Left ventricle myocardium superior (tissue), 1 donor: Measurements from ENCODE around the gene DNAJC25. TPM values are rescaled to one million over a fixed set of nuclear protein-coding genes. Genes with fewer than 3 reads are reported as not detected.
A peak's percentile ranks its signal among the peaks of the same experiment; 100 is the strongest.
"Not testable (repeated sequence)": the region's sequence is repeated elsewhere in the genome, so short reads cannot be mapped to it uniquely, and the experiment has no call there.

Source experiments
- ATAC-seq: fragments of 200-7000 bp; cut with Tn5 transposase; one replicate; pipeline ENCODE4 v1.9.1; 2020; ENCODE audit warnings: mild to moderate bottlenecking, moderate library complexity
- DNase-seq: peaks from one replicate; pipeline ENCODE4 v3.0.0-alpha.2; 2020
- intact Hi-C: fragments of 100-400 bp; cut with micrococcal nuclease; formaldehyde crosslinking; loops from one replicate; pipeline ENCODE4 v1.11.0; 2022
- total RNA-seq: library from RNA; stranded (reverse); fragmentation: NEBNext Ultra II Directional; extraction: Animal tissue kit (Norgen Biotek cat#: 25700); gene quantifications from one replicate; pipeline ENCODE4 v1.2.1, GENCODE V29; 2021
- donor health status: DM: no; HTN: yes; CAD: no; lungs with severe emphysema.

Gene DNAJC25
- total RNA-seq, 1 donor from 2014 or later = 5.3 TPM

GRCh38 chr9:111661150-111661801, 30.1 kb downstream of the DNAJC25 start, which contains the start of gene GNG10:
TSS of gene GNG10 (plus strand) at chr9:111661605. CDS start at chr9:111661635, 30 bp downstream.
- ATAC-seq = peak; percentile 98
- peak; percentile 84 for DNase-seq
- intact Hi-C loops = no loop called here

DNA sequence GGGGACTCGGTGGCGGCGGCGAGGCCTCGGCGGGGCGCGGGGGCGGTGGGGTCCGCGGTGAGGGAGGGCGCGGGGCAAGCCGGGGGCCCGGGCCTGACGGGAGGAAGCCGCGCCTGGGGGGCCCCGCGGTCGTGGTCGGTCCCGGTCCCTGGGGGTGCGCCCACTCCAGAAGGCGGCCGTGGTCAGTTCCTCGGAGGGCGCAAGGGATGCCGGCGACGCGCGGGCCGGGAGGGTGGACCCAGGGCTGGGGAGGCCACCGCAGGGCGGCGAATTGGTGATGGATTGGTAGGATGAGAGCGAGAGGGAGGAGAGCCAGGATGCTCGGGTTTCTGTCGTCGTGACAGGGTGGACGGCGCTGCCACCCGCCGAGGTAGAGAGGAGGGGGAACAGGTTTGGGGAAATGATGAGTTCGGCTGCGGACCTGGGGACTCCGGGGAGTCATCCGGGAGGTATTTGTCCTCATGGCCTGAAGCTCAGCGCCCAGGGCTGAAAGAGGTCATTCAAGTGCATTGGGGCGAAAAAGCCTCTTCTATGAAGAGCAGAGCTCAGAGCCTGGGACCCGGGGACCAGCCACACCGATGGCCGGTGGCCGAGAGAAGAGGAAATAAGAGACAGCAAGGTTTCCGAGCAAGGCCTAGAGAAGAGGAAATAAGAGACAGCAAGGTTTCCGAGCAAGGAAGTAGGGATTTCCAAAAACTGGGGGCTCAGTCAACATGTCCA, 30.8 kb downstream of the DNAJC25 start:
- DNase-seq = peak; percentile 67
- peak; percentile 77 for ATAC-seq
- intact Hi-C loops = no loop called here

- DNase-seq = no peak
- intact Hi-C loops = no loop called here
- no peak for ATAC-seq
Measured at GRCh38 chr9:111662576-111663300, 31.6 kb downstream of the DNAJC25 start.

- ATAC-seq (no peak), DNase-seq (no peak)
- intact Hi-C loops = no loop called here
Measured at GRCh38 chr9:111663301-111663823, 32.2 kb downstream of the DNAJC25 start.

GRCh38 chr9:111668026-111668573, 37.0 kb downstream of the DNAJC25 start:
- intact Hi-C loops = no loop called here
- ATAC-seq (no peak), DNase-seq (no peak)

DNA sequence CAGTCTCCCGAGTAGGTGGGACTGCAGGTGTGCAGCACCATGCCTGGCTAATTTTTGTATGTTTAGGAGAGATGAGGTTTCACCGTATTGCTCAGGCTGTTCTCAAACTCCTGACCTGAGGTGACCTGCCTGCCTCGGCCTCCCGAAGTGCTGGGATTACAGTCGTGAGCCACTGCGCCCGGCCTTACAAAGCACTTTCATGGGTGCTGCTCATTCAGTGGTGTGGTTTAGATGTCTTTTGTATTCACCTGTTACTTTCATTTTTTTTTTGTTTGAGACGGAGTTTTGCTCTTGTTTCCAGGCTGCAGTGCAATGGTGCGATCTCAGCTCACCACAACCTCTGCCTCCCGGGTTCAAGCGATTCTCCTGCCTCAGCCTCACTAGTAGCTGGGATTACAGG, 37.5 kb downstream of the DNAJC25 start:
- intact Hi-C loops, DNase-seq: not testable (repeated sequence)

DNA sequence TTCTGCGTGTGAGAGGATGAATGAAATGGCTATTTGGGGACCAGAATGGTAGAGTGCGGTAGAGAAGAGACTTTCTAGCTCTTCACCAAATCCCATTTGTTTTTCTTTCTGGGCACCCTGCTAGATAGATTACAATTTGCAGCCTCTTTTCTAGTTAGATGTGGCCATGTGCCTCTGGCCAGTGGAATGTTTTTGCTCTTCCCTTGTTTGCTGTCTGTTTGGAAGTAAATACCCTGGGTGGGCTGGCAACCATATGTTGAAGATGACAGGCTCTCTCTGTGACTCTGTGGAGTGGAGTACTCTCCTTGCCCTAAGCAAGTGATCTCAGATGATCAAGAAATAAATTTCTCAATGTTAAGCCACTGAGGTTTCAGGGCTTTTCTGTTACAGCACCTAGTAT, 43.2 kb downstream of the DNAJC25 start:
- intact Hi-C loops = no loop called here
- ATAC-seq (no peak), DNase-seq (no peak)

More for the DNA sequence above, 37.5 kb downstream of the DNAJC25 start:
- ATAC-seq = not testable (repeated sequence)

- ATAC-seq (no peak), DNase-seq (no peak)
- intact Hi-C loops = no loop called here
Measured at GRCh38 chr9:111676116-111676515, 45.0 kb downstream of the DNAJC25 start.

- no peak for DNase-seq
- no peak for ATAC-seq
- intact Hi-C loops = no loop called here
Measured at GRCh38 chr9:111678293-111678692, 47.2 kb downstream of the DNAJC25 start.

DNA sequence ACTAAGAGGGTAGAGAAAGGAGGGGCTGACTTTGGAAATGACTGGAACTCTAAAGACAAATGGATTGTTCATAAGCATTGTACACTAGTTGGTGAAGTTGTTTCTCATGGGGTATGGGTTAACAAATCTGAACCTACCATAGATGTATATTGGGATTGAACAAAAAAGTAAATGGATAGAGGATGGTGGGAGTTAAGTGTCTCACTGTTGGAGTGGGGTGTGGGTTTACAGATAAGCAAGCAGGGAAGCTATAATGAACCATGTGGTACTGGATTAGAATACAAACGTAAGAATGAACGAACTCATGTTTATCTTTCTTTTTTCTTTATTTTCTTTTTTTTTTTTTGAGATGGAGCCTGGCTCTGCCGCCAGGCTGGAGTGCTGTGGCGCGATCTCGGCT, 48.1 kb downstream of the DNAJC25 start:
- DNase-seq (no peak), ATAC-seq (no peak)
- intact Hi-C loops = no loop called here

DNA sequence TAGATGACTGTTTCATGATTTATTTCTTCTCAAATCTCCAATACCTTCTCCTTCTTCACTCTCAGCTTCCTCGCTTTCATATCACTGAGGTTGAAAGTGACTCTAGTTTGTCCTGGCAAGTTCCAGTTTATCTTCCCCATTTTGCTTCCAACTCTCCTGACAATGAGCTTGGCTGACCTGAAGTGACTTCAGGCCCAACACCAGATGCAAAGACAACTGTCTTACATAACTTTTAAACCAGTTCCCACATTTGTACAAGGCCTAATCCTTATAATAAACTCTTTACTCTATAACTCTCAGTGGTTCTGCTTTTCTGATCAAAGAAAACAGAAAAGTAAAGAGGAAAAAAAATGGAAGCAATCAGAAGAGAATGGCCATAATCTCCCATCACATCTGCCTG, 52.3 kb downstream of the DNAJC25 start:
- intact Hi-C loops = no loop called here
- ATAC-seq (no peak), DNase-seq (no peak)

GRCh38 chr9:111691672-111692329, 60.7 kb downstream of the DNAJC25 start:
- no peak for ATAC-seq
- DNase-seq = no peak

GRCh38 chr9:111696796-111697195, 65.7 kb downstream of the DNAJC25 start:
- ATAC-seq = no peak
- intact Hi-C loops = no loop called here
- DNase-seq = no peak

More at GRCh38 chr9:111691672-111692329, 60.7 kb downstream of the DNAJC25 start:
- intact Hi-C loops = no loop called here

- ATAC-seq = no peak
- intact Hi-C loops = no loop called here
- no peak for DNase-seq
Measured at GRCh38 chr9:111700776-111701175, 69.6 kb downstream of the DNAJC25 start.

Other genes with a start within 250 kb of the DNAJC25 start
- 120 TPM for gene ECPAS, start 147.0 kb upstream of the DNAJC25 start, total RNA-seq
- gene ZNF483, start 106.2 kb upstream of the DNAJC25 start, total RNA-seq = 4.9 TPM
- gene PTGR1, start 31.7 kb upstream of the DNAJC25 start, total RNA-seq = 46.8 TPM
- 26.6 TPM for gene GNG10, start 30.3 kb downstream of the DNAJC25 start, total RNA-seq
- gene SHOC1, start 163.6 kb downstream of the DNAJC25 start, total RNA-seq = not detected